ENCODE results near the gene ANOS1. TPM values are rescaled to one million over a fixed set of nuclear protein-coding genes. Genes with fewer than 3 reads are reported as not detected.
A peak's percentile ranks its signal among the peaks of the same experiment; 100 is the strongest.

The ANOS1 gene, protein sequence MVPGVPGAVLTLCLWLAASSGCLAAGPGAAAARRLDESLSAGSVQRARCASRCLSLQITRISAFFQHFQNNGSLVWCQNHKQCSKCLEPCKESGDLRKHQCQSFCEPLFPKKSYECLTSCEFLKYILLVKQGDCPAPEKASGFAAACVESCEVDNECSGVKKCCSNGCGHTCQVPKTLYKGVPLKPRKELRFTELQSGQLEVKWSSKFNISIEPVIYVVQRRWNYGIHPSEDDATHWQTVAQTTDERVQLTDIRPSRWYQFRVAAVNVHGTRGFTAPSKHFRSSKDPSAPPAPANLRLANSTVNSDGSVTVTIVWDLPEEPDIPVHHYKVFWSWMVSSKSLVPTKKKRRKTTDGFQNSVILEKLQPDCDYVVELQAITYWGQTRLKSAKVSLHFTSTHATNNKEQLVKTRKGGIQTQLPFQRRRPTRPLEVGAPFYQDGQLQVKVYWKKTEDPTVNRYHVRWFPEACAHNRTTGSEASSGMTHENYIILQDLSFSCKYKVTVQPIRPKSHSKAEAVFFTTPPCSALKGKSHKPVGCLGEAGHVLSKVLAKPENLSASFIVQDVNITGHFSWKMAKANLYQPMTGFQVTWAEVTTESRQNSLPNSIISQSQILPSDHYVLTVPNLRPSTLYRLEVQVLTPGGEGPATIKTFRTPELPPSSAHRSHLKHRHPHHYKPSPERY
- polyA plus RNA-seq = 0.72 and 1.4 TPM in 2 replicates
- polyA minus RNA-seq = 1.7 and 2.5 TPM in 2 replicates

DNA sequence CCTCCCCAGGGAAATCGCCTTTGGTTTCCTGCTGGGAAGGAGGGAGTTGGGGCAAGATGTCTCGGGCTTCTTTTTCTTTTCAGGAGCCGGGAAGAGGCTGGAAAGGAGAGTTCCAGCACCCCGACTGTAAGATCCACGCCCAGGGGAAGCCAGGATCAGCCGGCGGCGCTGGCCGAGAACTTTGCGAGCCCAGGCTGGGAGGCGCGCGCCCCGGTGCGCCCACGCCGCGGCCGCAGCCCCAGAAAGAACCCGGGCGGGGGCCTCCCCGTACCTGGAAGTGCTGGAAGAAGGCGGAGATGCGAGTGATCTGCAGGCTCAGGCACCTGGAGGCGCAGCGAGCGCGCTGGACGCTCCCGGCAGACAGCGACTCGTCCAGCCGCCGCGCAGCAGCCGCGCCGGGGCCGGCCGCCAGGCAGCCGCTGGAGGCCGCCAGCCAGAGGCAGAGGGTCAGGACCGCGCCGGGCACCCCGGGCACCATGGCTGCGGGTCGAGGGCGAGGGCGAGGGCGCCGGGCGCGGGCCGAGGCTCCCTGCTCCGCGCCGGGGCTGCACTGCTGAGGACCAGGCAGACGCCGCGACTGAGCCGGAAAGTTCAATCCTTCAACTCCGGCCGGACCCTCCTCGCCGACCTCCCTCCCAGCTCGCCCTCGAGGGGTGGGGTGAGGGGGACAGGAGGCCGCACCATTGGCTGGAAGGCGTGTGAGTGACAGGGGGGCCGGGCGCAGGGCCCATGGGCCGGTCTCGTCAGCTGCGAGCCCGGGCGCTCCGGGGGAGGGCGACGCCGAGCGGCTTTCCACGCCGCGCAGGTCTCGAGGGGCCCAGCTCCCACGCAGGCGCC is at the start of gene ANOS1:
TSS of gene ANOS1 (minus strand) at position 579 of the 837 bp plus-strand sequence. CDS start at position 478, 101 bp downstream.
- TF ChIP-seq, protein P1, sequence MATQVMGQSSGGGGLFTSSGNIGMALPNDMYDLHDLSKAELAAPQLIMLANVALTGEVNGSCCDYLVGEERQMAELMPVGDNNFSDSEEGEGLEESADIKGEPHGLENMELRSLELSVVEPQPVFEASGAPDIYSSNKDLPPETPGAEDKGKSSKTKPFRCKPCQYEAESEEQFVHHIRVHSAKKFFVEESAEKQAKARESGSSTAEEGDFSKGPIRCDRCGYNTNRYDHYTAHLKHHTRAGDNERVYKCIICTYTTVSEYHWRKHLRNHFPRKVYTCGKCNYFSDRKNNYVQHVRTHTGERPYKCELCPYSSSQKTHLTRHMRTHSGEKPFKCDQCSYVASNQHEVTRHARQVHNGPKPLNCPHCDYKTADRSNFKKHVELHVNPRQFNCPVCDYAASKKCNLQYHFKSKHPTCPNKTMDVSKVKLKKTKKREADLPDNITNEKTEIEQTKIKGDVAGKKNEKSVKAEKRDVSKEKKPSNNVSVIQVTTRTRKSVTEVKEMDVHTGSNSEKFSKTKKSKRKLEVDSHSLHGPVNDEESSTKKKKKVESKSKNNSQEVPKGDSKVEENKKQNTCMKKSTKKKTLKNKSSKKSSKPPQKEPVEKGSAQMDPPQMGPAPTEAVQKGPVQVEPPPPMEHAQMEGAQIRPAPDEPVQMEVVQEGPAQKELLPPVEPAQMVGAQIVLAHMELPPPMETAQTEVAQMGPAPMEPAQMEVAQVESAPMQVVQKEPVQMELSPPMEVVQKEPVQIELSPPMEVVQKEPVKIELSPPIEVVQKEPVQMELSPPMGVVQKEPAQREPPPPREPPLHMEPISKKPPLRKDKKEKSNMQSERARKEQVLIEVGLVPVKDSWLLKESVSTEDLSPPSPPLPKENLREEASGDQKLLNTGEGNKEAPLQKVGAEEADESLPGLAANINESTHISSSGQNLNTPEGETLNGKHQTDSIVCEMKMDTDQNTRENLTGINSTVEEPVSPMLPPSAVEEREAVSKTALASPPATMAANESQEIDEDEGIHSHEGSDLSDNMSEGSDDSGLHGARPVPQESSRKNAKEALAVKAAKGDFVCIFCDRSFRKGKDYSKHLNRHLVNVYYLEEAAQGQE (IDR thresholded peaks at IDR 0.05; ENCODE audit: borderline replicate concordance) = no peak
- no peak for TF ChIP-seq EZH2 (IDR thresholded peaks at IDR 0.05; ENCODE audit: borderline replicate concordance, insufficient read depth, low read length, poor library complexity, severe bottlenecking)
- TF ChIP-seq TAF1 (IDR thresholded peaks at IDR 0.05; ENCODE audit: low read depth) = no peak
- TF ChIP-seq RAD21 (conservative IDR thresholded peaks at IDR 0.05) = no peak
- TF ChIP-seq MXI1 (conservative IDR thresholded peaks at IDR 0.05; ENCODE audit: poor library complexity, severe bottlenecking) = no peak
- TF ChIP-seq, protein P2, sequence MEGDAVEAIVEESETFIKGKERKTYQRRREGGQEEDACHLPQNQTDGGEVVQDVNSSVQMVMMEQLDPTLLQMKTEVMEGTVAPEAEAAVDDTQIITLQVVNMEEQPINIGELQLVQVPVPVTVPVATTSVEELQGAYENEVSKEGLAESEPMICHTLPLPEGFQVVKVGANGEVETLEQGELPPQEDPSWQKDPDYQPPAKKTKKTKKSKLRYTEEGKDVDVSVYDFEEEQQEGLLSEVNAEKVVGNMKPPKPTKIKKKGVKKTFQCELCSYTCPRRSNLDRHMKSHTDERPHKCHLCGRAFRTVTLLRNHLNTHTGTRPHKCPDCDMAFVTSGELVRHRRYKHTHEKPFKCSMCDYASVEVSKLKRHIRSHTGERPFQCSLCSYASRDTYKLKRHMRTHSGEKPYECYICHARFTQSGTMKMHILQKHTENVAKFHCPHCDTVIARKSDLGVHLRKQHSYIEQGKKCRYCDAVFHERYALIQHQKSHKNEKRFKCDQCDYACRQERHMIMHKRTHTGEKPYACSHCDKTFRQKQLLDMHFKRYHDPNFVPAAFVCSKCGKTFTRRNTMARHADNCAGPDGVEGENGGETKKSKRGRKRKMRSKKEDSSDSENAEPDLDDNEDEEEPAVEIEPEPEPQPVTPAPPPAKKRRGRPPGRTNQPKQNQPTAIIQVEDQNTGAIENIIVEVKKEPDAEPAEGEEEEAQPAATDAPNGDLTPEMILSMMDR (IDR thresholded peaks at IDR 0.05; ENCODE audit: poor library complexity, severe bottlenecking) = no peak
- TF ChIP-seq POLR2AphosphoS5 (IDR thresholded peaks at IDR 0.05) = no peak
- TF ChIP-seq SMC3 (conservative IDR thresholded peaks at IDR 0.05; ENCODE audit: poor library complexity) = no peak
- TF ChIP-seq EP300 (conservative IDR thresholded peaks at IDR 0.05; ENCODE audit: poor library complexity, severe bottlenecking) = no peak
- Histone ChIP-seq H3K4me2 (ENCODE audit: low read length) (peak within 1 kb of the TSS; percentile 30), H3K27me3 (ENCODE audit: insufficient read depth, low read depth, low read length) (peaks cover 31% of the 10 kb centered on the region), H3K27ac (ENCODE audit: low read length) (no peak within 1 kb of the TSS), H3K79me2 (replicated peaks; ENCODE audit: insufficient read depth, low read length) (no peaks in the 10 kb centered on the region), H2AFZ (ENCODE audit: low read depth, low read length) (no peak within 1 kb of the TSS), H3K4me3 (ENCODE audit: low read length) (peak within 1 kb of the TSS; percentile 70), H3K9ac (ENCODE audit: low read length) (peak within 1 kb of the TSS; percentile 9), H3F3A (ENCODE audit: insufficient read depth, low read length, poor library complexity, severe bottlenecking) (no peaks in the 10 kb centered on the region), H4K20me1 (ENCODE audit: insufficient read depth) (no peaks in the 10 kb centered on the region), H3K9me2 (ENCODE audit: insufficient read depth, low read length) (no peaks in the 10 kb centered on the region), H3K9me3 (ENCODE audit: low read length) (no peaks in the 10 kb centered on the region), H3K36me3 (ENCODE audit: insufficient read depth, low read length) (no peaks in the 10 kb centered on the region)

DNA sequence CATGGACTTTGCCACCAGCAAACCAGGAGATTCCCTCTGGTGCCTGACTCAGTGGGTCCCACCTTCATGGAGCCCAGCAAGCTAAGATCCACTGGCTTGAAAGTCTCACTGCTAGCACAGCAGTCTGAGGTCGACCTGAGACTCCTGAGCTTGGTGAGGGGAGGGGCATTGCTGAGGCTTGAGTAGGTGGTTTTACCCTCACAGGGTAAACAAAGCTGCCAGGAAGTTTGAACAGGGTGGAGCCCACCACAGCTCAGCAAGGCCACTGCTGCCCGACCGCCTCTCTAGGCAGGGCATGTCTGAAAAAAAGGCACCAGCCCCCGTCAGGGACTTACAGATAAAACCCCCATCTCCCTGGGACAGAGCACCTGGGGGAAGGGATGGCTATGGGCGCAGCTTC is 41.2 kb upstream of the ANOS1 start:
- Histone ChIP-seq H3K9me3 (ENCODE audit: low read length) (no peaks in the 10 kb centered on the region), H3K79me2 (replicated peaks; ENCODE audit: insufficient read depth, low read length) (no peaks in the 10 kb centered on the region)
- TF ChIP-seq, protein P1 (IDR thresholded peaks at IDR 0.05; ENCODE audit: borderline replicate concordance) = no peak
- TF ChIP-seq EP300 (conservative IDR thresholded peaks at IDR 0.05; ENCODE audit: poor library complexity, severe bottlenecking) (no peak), RAD21 (conservative IDR thresholded peaks at IDR 0.05) (no peak), TAF1 (IDR thresholded peaks at IDR 0.05; ENCODE audit: low read depth) (no peak), EZH2 (IDR thresholded peaks at IDR 0.05; ENCODE audit: borderline replicate concordance, insufficient read depth, low read length, poor library complexity, severe bottlenecking) (no peak), POLR2AphosphoS5 (IDR thresholded peaks at IDR 0.05) (no peak), SMC3 (conservative IDR thresholded peaks at IDR 0.05; ENCODE audit: poor library complexity) (no peak), MXI1 (conservative IDR thresholded peaks at IDR 0.05; ENCODE audit: poor library complexity, severe bottlenecking) (no peak)
- TF ChIP-seq, protein P2 (IDR thresholded peaks at IDR 0.05; ENCODE audit: poor library complexity, severe bottlenecking) = no peak

More for the DNA sequence above, 41.2 kb upstream of the ANOS1 start:
- Histone ChIP-seq H2AFZ (ENCODE audit: low read depth, low read length) (no peak overlapping the region), H3K4me2 (ENCODE audit: low read length) (no peak overlapping the region), H3K27ac (ENCODE audit: low read length) (no peak overlapping the region), H3K36me3 (ENCODE audit: insufficient read depth, low read length) (no peaks in the 10 kb centered on the region), H4K20me1 (ENCODE audit: insufficient read depth) (no peaks in the 10 kb centered on the region), H3K9ac (ENCODE audit: low read length) (no peak overlapping the region), H3K9me2 (ENCODE audit: insufficient read depth, low read length) (no peaks in the 10 kb centered on the region), H3K27me3 (ENCODE audit: insufficient read depth, low read depth, low read length) (no peaks in the 10 kb centered on the region), H3K4me3 (ENCODE audit: low read length) (no peak overlapping the region), H3F3A (ENCODE audit: insufficient read depth, low read length, poor library complexity, severe bottlenecking) (no peaks in the 10 kb centered on the region)
